HG03175 (cell line): Measurements from ENCODE around the gene PABPC3.

Experiments used
- ATAC-seq: cut with Tn5 transposase; IDR thresholded peaks from one replicate; pipeline ENCODE4 v1.9.1; 2021; ENCODE audit warnings: mild to moderate bottlenecking, moderate library complexity; ENCODE audit not compliant: unreplicated experiment

PABPC3 gene

DNA sequence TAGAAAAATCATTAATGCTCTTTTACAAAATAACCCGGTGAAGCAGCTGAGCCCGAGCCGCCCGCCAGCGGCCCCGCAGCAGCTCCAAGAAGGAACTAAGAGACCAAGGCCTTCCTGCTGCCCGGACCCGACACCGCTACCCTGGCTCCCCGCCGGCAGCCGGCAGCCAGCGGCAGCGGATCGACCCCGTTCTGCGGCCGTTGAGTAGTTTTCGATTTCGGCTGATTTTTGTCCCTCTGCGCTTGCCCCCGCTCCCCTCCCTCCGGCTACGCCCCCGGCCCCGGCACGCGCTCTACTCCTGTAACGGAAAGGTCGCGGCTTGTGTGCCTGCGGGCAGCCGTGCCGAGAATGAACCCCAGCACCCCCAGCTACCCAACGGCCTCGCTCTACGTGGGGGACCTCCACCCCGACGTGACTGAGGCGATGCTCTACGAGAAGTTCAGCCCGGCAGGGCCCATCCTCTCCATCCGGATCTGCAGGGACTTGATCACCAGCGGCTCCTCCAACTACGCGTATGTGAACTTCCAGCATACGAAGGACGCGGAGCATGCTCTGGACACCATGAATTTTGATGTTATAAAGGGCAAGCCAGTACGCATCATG lies at the start of gene PABPC3:
PABPC3 (plus strand) TSS at position 286 of the 603 bp plus-strand sequence; CDS start at position 349, 63 bp downstream.
- ATAC-seq = no peak

DNA sequence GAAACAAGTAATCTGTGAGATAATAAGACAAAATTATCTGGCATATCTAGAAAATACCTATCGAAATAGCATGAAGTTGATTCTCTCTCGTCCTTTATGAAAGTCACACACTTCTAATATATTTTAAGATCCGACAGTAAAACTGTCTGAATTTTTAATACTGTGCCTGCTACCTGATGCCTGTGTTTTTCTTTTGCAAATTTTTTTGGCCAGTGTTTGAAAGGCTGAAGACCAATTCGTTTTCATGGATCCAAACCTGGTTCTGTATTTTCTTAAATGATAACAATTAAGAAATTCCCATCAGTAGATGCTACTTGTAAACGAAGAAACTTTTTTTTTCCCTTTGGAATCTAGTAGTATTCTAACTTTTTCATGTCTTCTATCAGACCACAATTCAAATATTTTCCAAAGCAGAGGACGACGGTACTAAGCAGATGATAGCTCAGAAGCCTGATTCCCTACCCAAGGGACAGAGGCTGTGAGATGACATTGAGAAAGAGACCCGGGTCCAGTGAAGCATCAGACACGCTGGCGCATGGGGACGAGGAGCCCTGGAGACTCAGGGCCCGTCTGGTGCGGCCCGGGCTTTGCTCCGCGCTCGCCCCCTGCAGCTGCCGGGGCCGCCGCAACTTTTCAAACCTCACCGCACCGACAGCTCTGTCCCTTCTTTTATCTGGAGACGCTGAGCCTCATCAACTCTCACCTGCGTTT lies 49.5 kb upstream of the PABPC3 start:
- no peak for ATAC-seq

DNA sequence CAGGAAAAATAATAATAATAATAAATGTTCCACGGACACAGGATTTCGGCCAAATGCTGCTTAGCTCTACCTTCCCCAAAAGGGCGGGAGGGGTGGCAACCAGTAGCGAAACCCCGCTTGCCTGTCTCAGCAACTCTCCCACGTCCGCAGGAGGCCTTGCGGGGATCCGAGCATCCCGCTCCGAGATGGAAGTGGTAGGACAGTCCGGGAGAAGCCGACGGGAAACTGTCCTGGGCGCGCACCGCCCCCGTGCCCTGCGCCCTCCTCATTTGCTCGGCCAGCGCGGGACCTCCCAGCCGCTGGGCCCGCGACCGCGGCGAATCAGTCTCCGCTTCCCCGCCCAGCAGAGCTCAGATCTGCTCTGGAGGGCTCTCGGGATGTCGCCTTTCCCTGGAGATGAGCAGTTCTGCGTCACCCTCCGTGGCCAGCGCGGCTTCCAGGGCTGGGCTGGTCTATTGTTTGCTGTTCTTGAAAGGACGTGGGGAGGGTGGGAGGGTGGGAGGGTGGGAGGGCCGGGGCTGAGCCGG lies 48.9 kb upstream of the PABPC3 start:
- no peak for ATAC-seq

DNA sequence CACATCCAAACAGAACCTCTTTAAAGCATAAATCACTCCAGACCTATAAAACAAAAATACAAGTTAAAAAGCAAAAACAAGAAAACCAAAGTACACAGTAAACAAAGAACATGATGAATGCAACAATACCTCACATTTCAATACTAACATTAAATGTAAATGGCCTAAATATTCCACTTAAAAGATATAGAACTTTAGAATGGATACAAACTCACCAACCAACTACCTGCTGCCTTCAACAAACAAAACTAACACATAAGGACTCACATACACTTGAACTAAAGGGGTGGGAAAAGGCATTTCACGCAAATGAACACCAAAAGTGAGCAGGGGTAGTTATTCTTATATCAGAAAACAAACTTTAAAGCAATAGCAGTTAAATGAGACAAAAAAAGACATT lies 44.9 kb upstream of the PABPC3 start:
- ATAC-seq = no peak

DNA sequence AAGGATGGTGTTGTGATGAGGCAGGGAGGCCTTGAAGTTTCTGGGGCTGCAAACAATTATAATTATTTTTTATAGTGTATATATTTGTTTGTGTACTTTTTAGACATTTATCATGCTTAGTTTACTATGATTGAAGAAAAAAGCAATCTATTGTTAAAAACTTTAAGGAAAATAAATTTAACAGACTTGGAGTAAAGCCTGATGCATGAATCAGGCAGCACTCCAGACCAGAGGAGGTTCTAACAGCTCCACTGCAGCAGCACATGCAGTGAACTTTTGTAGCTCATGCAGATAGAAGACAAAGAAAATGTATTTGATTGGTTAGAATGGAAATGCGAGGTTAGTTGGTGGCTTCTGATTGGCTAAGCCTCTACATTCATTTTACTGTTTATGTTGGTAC lies 36.8 kb upstream of the PABPC3 start:
- ATAC-seq = no peak

DNA sequence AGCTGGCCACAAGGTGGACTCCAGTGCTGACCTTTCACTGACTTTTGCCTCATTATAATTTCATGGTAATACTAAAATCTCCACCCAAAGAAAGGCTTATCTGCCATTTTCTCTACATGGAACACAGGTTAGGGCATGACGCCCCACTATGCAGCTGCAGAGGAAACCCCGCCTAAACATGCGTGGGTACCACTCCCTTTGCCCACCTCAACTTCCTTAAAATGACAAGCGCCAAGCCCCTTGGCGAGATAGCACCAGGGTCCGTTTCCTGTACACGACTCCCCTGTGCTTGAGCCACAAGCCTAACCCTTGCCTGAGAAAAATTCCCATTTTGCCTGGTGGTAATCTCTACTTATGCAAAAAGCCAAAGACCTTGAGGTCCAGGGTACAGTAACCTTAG lies 36.0 kb upstream of the PABPC3 start:
- ATAC-seq = no peak

DNA sequence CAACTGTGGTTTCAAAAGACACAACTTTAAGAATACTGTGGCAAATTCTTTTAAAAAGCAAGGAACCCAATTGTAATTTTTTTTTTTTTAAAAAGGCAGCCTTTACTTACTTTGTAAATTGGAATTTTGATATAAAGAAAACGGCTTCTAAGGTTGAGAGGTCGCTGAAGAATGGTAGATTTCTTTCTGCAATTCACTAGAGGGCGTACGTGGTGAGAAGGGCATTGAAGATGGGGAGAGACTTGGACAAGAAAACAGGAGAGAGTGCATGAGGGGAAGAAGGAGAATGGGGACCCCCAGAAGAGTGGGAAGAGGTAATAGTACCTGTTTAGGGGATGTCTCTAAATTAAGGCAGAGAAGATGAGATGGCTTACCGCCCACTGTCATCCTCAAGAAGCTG lies 33.5 kb upstream of the PABPC3 start:
- no peak for ATAC-seq

DNA sequence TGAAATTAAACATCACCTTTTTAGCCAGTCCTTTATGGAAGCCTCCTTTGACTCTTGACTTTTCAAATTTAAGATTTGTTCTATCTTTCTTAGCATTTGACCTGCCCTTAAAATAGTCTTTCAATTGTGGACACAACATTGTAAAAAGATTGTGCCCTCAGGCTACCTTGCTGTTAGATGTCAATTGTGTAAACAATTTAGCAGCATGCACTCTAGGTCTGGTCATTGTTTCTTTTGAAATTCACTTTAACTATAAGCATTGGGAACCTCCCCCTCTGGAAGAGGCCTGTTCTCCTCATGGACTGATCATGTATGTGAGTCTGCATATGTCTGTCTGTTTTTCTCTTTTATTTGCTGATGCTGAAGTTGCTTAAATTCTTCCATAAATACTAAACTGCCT lies 31.5 kb upstream of the PABPC3 start:
- ATAC-seq = no peak

DNA sequence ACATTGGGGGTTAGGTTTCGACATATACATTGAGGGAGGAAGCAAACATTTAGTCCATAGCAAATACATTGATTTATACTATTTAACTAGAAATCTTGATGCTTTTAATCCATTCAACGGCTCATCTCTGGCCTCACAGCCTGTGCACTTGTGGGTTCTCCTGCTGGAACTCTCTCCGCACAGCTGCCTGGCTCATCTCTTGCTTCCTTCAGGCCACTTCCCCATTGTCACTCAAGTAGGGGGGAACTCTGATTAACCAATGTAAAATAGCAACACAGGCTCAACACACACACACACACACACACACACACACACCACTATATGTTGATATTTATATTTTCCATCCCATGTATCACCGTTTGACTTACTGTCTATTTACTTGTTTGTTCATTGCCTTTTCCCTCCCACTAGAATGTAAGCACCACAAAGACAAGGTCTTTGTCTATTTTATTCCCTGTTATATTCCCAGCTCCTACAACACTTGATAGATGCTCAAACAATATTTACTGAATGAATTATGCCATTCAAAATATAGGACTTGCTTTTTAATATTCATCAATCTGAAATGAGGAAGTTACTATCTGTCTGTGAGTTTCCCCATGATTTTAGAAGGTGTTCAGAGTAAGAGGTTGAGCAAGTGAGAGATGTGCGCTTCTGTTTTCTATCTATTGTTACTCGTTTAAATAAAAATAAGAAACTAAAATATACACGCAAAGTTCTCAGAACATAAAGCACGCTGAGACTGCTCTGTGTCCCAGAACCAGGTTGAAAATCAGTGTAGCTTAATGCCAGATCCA lies 29.8 kb upstream of the PABPC3 start:
- no peak for ATAC-seq

DNA sequence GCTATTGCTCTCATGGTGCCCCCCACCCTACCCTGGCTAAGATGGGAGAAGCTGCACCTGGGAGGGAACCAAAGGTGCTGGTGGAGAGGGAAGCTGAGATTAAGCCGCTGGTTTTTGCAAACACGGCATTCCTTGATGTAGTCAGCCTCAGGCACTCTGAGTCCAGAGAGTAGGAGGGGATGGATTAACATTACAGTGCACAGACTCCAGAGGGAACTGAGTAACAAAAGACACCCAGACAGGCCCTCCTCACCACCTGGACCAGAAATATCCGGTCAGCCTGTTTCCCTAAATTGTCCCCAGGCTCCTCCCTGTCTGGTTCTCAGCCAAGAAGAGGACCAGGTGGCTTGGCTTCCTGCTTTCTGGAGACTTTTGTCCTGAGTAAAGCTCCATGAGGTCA lies 28.9 kb upstream of the PABPC3 start:
- ATAC-seq = no peak

DNA sequence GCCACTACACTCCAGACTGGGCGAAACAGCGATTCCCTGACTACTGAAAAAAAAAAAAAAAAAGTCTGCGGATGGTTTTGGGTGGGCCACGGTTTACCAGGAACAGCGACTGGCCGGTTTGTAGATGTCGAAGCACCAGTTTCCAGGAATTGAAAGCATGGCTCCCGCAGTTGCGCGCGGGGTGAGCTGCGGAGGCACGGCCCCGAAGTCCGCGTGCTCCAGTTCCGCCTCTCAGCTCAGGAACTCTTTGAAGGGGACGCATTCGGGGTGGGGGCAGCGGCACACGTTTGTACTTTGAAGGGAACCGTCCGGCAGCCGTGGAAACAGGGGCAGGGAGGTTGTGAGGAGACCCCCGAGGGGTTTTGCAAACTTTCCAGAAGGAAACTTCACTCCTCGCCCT lies 27.1 kb upstream of the PABPC3 start:
- ATAC-seq = no peak

DNA sequence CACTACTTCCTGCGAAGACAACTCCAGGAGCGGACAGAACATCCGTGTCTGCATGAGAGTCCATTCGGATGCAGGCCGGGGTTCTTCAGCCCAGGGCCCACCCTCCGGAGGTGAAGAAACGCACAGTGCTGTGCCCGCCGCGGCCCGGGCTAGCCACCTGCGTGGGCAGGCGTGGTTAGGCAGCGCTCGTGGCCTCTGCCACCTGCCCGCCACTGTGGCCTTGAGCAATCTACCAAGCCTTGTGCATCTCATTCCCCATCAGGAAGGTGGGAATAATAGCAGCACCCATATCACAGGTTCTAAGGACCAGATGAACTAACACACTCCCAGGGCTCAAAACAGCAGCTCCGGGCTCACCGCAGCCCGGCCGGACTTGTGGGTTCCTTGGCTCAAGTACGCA lies 26.7 kb upstream of the PABPC3 start:
- ATAC-seq = no peak

DNA sequence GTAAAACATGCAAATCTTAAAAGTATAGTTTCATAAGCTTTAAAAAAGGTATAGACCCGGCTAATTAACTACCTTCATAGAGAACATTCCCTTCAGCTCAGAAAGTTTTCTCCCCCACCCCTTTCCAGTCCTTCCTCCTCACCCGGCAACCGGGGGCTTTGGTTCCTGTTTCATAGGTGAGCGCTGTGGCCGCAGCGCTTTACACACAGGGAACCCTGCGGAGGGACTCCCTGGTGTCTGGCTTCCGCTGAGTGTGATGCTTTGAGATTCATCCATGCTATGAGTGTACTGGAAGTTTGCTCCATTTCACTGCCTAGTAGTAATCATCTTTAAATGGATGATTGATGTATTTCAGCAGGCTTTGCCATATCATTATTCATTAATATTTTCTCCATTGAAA lies 26.0 kb upstream of the PABPC3 start:
- ATAC-seq = no peak

DNA sequence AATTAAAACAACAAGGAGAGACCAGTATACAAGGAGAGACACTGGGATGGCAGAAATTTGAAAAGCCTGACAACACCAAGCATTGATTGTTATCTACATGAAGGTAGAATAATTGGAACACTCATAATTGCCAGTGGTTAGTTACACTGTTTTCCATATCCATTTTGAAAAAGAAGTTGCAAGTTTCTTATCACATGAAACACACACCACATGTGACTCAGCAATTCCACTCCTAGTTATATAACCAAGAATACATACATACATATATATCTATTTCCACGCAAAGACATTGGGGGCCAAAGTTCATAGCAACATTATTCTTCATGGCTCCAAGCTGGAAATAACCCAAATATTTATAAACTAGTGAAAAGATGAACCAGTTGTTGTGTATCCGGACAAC lies 15.2 kb upstream of the PABPC3 start:
- no peak for ATAC-seq

DNA sequence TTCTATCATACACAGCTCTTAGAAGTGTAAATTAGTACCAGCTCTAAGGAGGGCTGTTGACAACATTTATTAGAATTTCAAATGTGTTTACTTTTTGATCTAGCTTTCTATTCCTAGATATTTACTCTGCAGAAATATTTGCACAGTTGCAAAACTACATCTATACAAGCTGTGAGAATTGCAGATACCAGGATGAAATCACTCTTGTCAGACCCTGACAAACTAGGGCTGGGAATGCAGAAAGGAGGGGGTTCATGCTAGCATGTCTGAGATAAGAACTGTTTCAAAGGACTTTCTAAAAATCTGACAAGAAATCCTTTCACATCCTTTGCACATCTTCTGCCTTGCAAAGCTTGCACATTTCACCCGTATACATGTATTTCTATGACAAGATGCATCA lies 11.8 kb upstream of the PABPC3 start:
- no peak for ATAC-seq

DNA sequence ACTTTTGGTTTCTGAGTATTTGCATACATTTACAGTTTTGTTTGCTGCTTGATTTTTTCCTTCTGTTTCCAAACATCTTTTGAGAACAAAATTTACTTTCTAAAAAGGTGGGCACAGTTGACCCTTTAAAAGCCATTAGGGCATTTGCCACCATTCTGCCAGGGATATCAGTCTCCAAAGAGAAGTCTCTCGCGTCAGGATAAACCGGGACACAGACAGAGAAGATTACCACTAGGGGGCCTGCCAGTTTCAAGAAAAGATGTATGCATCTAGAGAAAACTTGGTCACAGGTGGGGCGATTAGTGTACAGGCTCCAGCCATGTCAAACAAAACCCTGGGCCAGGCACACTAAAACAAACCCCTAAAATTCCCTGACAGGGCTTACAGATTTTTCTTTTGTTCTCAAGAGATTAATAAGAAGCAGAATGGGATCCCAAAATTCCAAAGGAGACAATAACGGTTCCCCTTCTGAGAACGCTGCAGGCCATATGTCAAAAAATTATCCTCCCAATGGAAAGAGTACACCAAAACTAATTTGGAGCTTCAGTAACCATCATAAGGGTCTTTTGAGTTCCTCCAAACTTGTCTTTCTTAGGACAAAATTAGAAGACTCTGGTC lies 10.7 kb upstream of the PABPC3 start:
- ATAC-seq = no peak

DNA sequence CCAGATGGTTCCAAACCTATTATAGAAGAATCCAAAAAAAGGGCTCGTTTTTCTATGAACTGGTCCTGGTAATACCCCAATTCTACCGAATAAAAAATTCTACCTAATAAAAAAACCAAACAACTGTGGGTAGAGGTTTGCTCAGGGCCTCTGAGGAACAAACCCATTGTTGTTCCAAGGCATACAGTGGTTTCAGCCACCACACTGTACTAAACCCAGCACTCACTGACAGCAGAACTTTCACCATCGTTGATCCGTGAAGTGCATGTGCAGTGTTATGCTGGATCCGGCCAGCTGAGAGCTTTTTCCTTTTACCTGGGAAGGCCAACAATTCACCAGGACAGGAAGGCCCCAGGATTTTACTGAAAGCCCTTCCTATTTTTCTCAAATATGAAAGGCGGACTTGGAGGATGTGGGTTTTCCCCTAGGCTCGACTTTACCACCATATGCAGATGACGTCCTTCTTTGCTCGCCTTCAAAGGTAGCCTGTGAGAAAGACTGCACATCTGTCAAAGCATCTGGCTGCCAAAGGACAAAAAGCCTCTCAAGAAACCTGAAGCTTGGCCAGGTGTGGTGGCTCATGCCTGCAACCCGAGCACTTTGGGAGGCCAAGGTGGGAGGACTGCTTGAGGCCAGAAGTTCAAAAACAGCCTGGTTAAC lies 7.2 kb upstream of the PABPC3 start:
- ATAC-seq = no peak

DNA sequence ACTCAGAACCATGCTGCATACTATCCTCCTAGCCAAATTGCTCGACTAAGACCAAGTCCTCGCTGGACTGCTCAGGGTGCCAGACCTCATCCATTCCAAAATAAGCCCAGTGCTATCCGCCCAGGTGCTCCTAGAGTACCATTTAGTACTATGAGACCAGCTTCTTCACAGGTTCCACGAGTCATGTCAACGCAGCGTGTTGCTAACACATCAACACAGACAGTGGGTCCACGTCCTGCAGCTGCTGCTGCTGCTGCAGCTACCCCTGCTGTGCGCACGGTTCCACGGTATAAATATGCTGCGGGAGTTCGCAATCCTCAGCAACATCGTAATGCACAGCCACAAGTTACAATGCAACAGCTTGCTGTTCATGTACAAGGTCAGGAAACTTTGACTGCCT lies 1.5 kb downstream of the PABPC3 start:
- no peak for ATAC-seq

DNA sequence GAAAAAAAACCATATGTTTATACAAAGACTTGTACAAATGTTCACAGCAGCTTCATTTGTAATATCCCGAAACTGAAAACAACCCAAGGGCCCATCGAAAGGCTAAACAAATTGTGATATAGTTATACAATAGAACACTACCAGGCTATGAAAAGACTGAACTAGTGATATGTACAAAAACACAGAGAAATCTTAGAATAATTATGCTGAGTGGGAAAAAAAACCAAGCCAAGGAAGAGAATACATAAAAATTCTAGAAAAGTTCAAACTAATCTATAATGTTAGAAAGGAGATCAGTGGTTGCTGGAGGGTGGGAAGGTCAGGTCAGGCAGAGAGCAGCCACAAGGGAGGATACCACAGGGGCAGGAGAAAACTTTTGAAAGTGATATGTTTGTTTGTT lies 7.8 kb downstream of the PABPC3 start:
- no peak for ATAC-seq

DNA sequence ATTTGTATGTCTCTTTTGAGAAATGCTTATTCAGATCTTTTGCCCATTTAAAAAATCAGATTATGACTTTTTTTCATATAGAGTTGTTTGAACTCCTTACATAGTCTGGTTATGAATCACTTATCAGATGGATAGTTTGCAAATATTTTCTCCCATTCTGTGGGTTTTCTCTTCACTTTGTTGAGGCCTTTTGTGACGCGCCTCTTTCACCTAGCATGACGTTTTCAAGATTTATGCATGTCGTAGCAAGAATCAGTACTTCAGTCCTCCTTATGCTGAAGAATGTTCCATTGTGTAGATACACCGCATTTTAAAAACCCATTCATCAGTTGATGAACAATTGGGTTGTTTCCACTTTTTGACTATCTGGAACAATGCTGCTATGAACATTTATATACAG lies 13.4 kb downstream of the PABPC3 start:
- ATAC-seq = no peak
